ENCODE data around the gene CSRP3. TPM values are rescaled to one million over a fixed set of nuclear protein-coding genes. Genes with fewer than 3 reads are reported as not detected.

CSRP3 gene
- total and polyA plus RNA-seq, 9 of the 15 experiments (the other 6 are each of a cell fraction or from before 2014, with no cell fraction given), result 0.14 TPM; not detected in 8

GRCh38 chr11:19246816-19247215, 45.0 kb upstream of the CSRP3 start:
- TF ChIP-seq SMARCA5 (IDR thresholded peaks at IDR 0.05), result no peak
- TF ChIP-seq BRD4 (IDR thresholded peaks at IDR 0.05), result no peak
- no peaks in the 10 kb centered on the region for H3K9me3 ChIP-seq (replicated peaks; ENCODE audit: control insufficient read depth, insufficient read depth, low read depth, low read length)
- ChIA-PET POLR2A (no interaction called here), CTCF (ENCODE audit: low intra/inter-chr PET ratio) (no interaction called here)
- H3K4me1 ChIP-seq (replicated peaks in 1 of 2; ENCODE audit: control insufficient read depth in 2 of 2, insufficient read depth in 2 of 2, low read length in 2 of 2), result peaks cover 3 to 11% of the 10 kb centered on the region in 2 experiments; a peak in 3 of 5 replicates
- no peak overlapping the region for H3K27ac ChIP-seq (ENCODE audit: extremely low read depth, low read depth, low read length)
- no peak overlapping the region for H3K4me3 ChIP-seq
- intact Hi-C loops (cut with micrococcal nuclease), result no loop called here
- H3K27me3 ChIP-seq (ENCODE audit: control insufficient read depth in 2 of 2, insufficient read depth in 2 of 2, low read length in 2 of 2), result peaks cover 0 to 7% of the 10 kb centered on the region in 2 experiments; a peak in 2 of 5 replicates
- DNase-seq (ENCODE audit: extremely low read depth in 1 of 4, low spot score in 3 of 4), result no peak
- H4K20me1 ChIP-seq (replicated peaks; ENCODE audit: control insufficient read depth, insufficient read depth, low read length), result no peaks in the 10 kb centered on the region
- no peak for ATAC-seq
- no peaks in the 10 kb centered on the region for H3K9me1 ChIP-seq (ENCODE audit: control insufficient read depth, insufficient read depth, low read length)
- H3K4me2 ChIP-seq (ENCODE audit: insufficient read depth, low read length), result no peak overlapping the region
- FAIRE-seq, result no peak
- H2AFZ ChIP-seq (ENCODE audit: low read depth, low read length), result no peak overlapping the region
- no peak overlapping the region for H3K9ac ChIP-seq (ENCODE audit: insufficient read depth in 1 of 2, low read depth in 2 of 2, low read length in 2 of 2)
- in situ Hi-C loops (cut with MboI), result no loop called here
- H3K79me2 ChIP-seq (ENCODE audit: control insufficient read depth, insufficient read depth, low read length), result no peaks in the 10 kb centered on the region
- BruUV-seq (replicated peaks), result no TSS peak
- WGBS (ENCODE audit: insufficient coverage, low coverage, missing lambda C conversion rate), result 0% methylated on average over 1 of the region's 1 CpG
- no peaks in the 10 kb centered on the region for H3K36me3 ChIP-seq (ENCODE audit: control insufficient read depth, insufficient read depth, low read length)

GRCh38 chr11:19245351-19245750, 43.6 kb upstream of the CSRP3 start:
- no peaks in the 10 kb centered on the region for H3K36me3 ChIP-seq (ENCODE audit: control insufficient read depth, insufficient read depth, low read length)
- DNase-seq (ENCODE audit: extremely low read depth in 1 of 4, low spot score in 3 of 4) (no peak), FAIRE-seq (no peak), ATAC-seq (no peak)
- CTCF ChIA-PET (ENCODE audit: low intra/inter-chr PET ratio), result interaction anchor here (0.7 kb wide), 1 partner anchor 539 kb away, joined by 5 read pairs; no protein-coding TSS in a partner anchor
- no peak overlapping the region for H3K9ac ChIP-seq (ENCODE audit: insufficient read depth in 1 of 2, low read depth in 2 of 2, low read length in 2 of 2)
- no peaks in the 10 kb centered on the region for H3K9me3 ChIP-seq (replicated peaks; ENCODE audit: control insufficient read depth, insufficient read depth, low read depth, low read length)
- BruUV-seq (replicated peaks), result no TSS peak
- H4K20me1 ChIP-seq (replicated peaks; ENCODE audit: control insufficient read depth, insufficient read depth, low read length), result no peaks in the 10 kb centered on the region
- peaks cover 4% of the 10 kb centered on the region for H3K79me2 ChIP-seq (ENCODE audit: control insufficient read depth, insufficient read depth, low read length)
- H3K9me1 ChIP-seq (ENCODE audit: control insufficient read depth, insufficient read depth, low read length), result no peaks in the 10 kb centered on the region
- peaks cover 0 to 7% of the 10 kb centered on the region in 2 experiments; a peak in 2 of 5 replicates for H3K27me3 ChIP-seq (ENCODE audit: control insufficient read depth in 2 of 2, insufficient read depth in 2 of 2, low read length in 2 of 2)
- no peak for TF ChIP-seq TAF15 (IDR thresholded peaks at IDR 0.05; ENCODE audit: low read depth, low read length)
- TF ChIP-seq TCF3 (CRISPR knock-in tag; IDR thresholded peaks at IDR 0.05), result no peak
- no peak for TF ChIP-seq ZNF696 (CRISPR knock-in tag; conservative IDR thresholded peaks at IDR 0.05)
- no peak for TF ChIP-seq DACH1 (IDR thresholded peaks at IDR 0.05; ENCODE audit: partially characterized antibody)
- TF ChIP-seq ZSCAN32 (CRISPR knock-in tag; IDR thresholded peaks at IDR 0.05), result no peak
- no peak for TF ChIP-seq E4F1 (CRISPR knock-in tag; IDR thresholded peaks at IDR 0.05; ENCODE audit: borderline replicate concordance)
- TF ChIP-seq CXXC5 (CRISPR knock-in tag; IDR thresholded peaks at IDR 0.05), result no peak
- TF ChIP-seq CBX2 (IDR thresholded peaks at IDR 0.05; ENCODE audit: insufficient read depth, low read length, poor library complexity, severe bottlenecking), result no peak
- no peak for TF ChIP-seq NR4A1 (CRISPR knock-in tag; IDR thresholded peaks at IDR 0.05)
- TF ChIP-seq NR4A1 (tag; IDR thresholded peaks at IDR 0.05), result no peak
- no peak for TF ChIP-seq HLTF (IDR thresholded peaks at IDR 0.05)
- no peak for TF ChIP-seq BRF1 (IDR thresholded peaks at IDR 0.05; ENCODE audit: borderline replicate concordance, extremely low read depth, insufficient read length)
- POLR2A ChIA-PET, result no interaction called here
- no peak overlapping the region for H3K4me3 ChIP-seq
- no peak overlapping the region for H3K4me2 ChIP-seq (ENCODE audit: insufficient read depth, low read length)
- in situ Hi-C loops (cut with MboI) (no loop called here), intact Hi-C loops (cut with micrococcal nuclease) (no loop called here)
- H3K4me1 ChIP-seq (replicated peaks in 1 of 2; ENCODE audit: control insufficient read depth in 2 of 2, insufficient read depth in 2 of 2, low read length in 2 of 2), result peaks cover 4 to 14% of the 10 kb centered on the region in 2 experiments; a peak in 3 of 5 replicates
- WGBS (ENCODE audit: insufficient coverage, low coverage, missing lambda C conversion rate), result 55% methylated on average over 5 of the region's 5 CpGs
- H2AFZ ChIP-seq (ENCODE audit: low read depth, low read length), result no peak overlapping the region
- H3K27ac ChIP-seq (ENCODE audit: extremely low read depth, low read depth, low read length), result no peak overlapping the region
